GM19099 (cell line): ENCODE data around the gene BCAN.

Experiments used
- POLR2A ChIP-seq: IDR thresholded peaks from 3 replicates; pipeline ENCODE4 v1.6.1; 2011; ENCODE audit warnings: low read depth; ENCODE audit not compliant: insufficient read length; ENCODE audit errors: extremely low read depth

Gene BCAN

GRCh38 chr1:156602557-156602993 is 39.3 kb upstream of the BCAN start:
- TF ChIP-seq POLR2A, result no peak

- no peak for TF ChIP-seq POLR2A
These were observed 33.8 kb upstream of the BCAN start for GRCh38 chr1:156608036-156608674.

DNA sequence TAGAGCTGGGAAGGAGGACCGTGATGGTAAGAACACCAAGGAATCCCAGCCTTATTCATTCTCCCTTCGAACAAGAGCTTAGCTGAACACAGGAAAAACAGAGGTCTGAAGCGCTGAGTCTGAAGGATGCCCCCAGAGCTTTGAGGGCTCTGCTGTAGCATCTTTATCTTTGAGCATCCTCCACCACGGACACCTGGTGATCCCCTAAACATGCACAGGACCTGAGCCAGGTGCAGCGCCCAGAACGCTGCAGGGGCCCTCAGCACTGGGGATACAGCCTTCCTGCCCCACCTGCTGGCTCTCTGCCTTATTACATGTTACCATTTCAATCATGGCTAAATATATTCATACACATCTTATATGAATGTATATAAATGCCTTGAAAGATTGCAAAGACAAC is 32.9 kb upstream of the BCAN start:
- no peak for TF ChIP-seq POLR2A

DNA sequence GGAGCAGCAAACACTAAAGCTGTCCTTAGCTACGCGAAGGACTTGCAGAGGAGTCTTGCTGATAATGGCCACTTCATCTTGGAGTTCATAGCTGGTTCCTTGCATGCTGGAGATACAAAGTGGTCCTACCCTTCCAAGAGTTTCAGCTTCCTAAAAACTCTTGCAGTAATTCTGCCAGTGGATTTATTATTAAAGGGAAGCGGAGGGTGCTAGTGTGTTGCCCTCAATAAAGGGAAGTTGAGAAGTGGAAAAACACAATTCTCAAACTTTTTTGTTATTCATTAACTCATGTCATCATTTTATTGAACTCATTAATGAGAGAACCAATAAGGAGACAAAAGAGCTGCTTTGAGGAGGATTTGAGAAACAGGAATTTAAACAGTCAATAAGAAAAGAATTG is 29.3 kb upstream of the BCAN start:
- TF ChIP-seq POLR2A, result no peak

GRCh38 chr1:156615946-156616345 is 26.0 kb upstream of the BCAN start:
- no peak for TF ChIP-seq POLR2A

DNA sequence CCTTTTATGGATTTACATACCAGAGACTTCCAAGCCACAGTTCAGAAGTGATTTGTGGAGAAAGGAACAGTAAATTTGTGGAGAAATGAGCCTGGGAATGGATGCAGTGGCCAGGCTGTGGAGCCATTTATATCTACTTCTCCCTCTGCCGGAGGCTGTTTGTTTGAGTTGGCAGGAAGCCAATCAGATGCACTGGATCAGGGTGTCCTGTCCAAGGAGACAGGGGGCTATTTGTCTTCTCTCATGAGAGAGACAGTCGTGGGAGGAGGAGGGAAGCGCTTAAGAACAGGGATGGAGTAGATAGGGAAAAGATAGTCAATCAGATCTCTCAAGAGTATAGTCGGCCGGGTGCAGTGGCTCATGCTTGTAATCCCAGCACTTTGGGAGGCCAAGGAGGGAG is 25.5 kb upstream of the BCAN start:
- no peak for TF ChIP-seq POLR2A

- TF ChIP-seq POLR2A, result no peak
These were observed 22.9 kb upstream of the BCAN start, which contains the start of gene HAPLN2 for GRCh38 chr1:156618853-156619581. TSS of gene HAPLN2 (plus strand) at chr1:156619415. CDS start at chr1:156623491, 4,076 bp downstream.

DNA sequence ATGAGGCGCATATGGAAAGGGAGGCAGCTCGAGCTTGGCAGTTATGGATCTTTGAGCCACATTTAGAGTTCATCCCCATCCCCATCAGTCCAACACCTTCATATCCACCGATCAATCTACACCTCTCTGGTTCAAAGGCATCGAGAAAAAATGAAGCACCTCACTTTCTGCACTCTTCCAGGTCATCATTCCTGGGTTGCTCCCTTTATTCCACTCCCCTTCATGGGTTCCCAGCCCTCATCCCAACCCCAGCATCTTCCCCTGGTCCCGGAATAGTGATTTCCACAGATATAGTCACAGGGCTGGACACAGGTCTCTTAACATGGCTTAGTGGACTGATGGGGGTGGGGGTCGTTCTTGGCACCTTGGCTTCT is 22.3 kb upstream of the BCAN start:
- TF ChIP-seq POLR2A, result no peak

GRCh38 chr1:156622581-156623297 is 19.2 kb upstream of the BCAN start:
- TF ChIP-seq POLR2A, result no peak

DNA sequence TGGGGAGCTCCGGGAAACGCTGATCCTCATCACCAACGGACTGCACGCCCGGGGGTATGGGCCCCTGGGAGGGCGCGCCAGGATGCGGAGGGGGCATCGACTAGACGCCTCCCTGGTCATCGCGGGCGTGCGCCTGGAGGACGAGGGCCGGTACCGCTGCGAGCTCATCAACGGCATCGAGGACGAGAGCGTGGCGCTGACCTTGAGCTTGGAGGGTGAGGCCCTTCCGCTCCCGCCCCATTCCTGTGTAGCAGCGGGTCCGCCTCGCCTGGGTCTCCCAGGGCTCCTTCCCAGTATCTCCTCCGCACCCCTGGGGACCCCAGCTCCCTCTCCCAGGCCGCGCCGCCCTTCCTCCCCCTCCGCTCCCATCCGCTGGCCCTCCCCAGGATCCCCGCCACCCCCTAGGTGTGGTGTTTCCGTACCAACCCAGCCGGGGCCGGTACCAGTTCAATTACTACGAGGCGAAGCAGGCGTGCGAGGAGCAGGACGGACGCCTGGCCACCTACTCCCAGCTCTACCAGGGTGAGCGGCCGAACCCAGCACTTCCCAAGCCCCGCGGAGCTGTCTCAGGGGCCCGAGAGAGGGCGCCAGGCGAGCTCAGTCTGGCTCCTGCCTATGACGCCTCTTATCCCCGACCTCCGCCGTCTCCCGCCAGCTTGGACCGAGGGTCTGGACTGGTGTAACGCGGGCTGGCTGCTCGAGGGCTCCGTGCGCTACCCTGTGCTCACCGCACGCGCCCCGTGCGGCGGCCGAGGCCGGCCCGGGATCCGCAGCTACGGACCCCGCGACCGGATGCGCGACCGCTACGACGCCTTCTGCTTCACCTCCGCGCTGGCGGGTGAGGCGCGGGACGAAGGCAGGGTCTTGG is 17.7 kb upstream of the BCAN start:
- no peak for TF ChIP-seq POLR2A

DNA sequence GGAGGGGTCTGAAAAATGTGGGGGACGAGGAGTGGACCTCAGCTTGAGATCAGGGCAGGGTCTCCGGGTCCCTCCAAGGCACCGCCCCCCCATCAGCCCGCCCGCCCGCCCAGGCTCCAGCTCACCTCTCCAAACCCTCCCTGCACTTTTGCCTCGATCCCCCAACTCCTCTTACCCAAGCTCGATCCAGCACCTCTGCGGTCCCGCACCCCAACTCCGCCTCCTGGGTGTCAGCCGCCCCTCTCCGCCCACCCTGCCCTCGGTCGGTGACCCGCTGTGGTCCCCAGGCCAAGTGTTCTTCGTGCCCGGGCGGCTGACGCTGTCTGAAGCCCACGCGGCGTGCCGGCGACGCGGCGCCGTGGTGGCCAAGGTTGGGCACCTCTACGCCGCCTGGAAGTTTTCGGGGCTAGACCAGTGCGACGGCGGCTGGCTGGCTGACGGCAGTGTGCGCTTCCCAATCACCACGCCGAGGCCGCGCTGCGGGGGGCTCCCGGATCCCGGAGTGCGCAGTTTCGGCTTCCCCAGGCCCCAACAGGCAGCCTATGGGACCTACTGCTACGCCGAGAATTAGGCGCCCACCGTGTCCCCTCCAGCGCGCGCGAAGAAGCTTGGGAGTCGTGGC is 17.0 kb upstream of the BCAN start:
- TF ChIP-seq POLR2A, result no peak

DNA sequence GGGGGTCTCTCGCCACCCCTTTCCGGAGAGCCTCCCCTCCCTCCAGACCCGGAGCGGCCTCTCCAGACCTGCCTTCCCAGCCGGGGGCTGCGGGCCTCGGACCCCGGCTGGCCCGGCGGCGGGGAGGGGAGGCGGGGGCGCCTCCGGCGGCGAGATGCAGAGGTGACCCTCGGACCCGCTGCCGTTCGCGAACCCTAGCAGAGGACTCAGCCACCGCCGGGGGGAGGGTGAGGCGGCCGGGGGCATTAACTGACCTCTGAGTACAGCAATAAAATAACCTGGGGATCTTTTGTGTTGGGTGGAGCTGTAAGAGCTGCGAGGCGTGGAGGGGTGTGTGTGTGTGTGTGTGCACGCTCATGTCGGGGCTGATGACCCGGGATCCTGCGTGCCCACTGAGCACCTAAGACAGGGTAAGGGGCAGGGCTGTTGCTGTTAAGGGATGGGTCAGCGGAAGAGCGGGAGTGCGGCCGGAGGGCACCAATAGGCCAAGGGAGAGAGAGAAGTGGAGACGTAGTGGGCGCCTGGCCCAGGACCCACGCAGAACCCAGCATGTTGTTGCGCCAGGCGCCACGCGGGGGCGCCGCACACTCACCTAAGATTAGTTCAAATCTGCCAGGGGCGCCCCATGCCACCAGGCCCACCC is 16.4 kb upstream of the BCAN start:
- TF ChIP-seq POLR2A, result no peak

DNA sequence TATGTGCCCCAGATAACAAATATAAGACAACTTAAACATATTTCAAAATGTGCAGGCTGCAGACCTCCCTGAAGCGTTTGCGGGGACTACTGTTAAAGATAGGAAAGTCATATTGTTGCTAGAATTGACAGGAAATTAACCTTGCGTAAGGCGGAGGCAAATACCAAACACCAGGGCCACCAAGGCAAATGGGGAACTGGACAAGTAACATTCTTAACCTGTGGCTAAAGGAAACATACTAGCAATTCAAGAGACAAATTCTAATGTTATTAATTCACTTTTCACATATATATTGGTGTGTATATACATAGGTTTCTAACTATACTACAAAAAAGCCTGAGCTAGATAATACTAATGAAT is 15.9 kb upstream of the BCAN start:
- no peak for TF ChIP-seq POLR2A

- no peak for TF ChIP-seq POLR2A
These were observed 14.5 kb upstream of the BCAN start for GRCh38 chr1:156627313-156627880.
